Hepatocyte (in vitro differentiated cells): ENCODE results near the gene ITPA. TPM values are rescaled to one million over a fixed set of nuclear protein-coding genes. Genes with fewer than 3 reads are reported as not detected.

ENCODE experiments used
- DNase-seq: peaks from one replicate; pipeline ENCODE4 v3.0.0-alpha.2; 2016; ENCODE audit warnings: low spot score
- H2AFZ ChIP-seq: fragments of 200-600 bp; sonication (generic); 2 replicates; pipeline ENCODE4 v1.6.0; 2016; ENCODE audit warnings: antibody characterized with exemption, mild to moderate bottlenecking
- H3K27ac ChIP-seq: fragments of 200-600 bp; sonication (generic); 2 replicates; pipeline ENCODE4 v1.5.1; 2016; ENCODE audit warnings: mild to moderate bottlenecking
- H3K27me3 ChIP-seq: fragments of 200-600 bp; sonication (generic); 2 replicates; pipeline ENCODE4 v1.6.1; 2016
- H3K36me3 ChIP-seq: fragments of 200-600 bp; sonication (generic); replicated peaks from 2 replicates; pipeline ENCODE4 v1.5.1; 2016; ENCODE audit warnings: low read depth; ENCODE audit not compliant: insufficient read depth
- H3K4me1 ChIP-seq: fragments of 200-600 bp; sonication (generic); 2 replicates; pipeline ENCODE4 v1.5.1; 2016; ENCODE audit warnings: mild to moderate bottlenecking, moderate library complexity; ENCODE audit not compliant: insufficient read depth
- H3K4me2 ChIP-seq: fragments of 200-600 bp; sonication (generic); 2 replicates; pipeline ENCODE4 v1.6.0; 2016
- H3K4me3 ChIP-seq: fragments of 200-600 bp; sonication (generic); 2 replicates; pipeline ENCODE4 v1.5.1; 2016; ENCODE audit warnings: mild to moderate bottlenecking
- H3K79me2 ChIP-seq: fragments of 200-600 bp; sonication (generic); 2 replicates; pipeline ENCODE4 v1.6.0; 2017; ENCODE audit warnings: mild to moderate bottlenecking
- H3K9me2 ChIP-seq: fragments of 200-600 bp; sonication (generic); replicated peaks from 2 replicates; pipeline ENCODE4 v1.6.0; 2017; ENCODE audit warnings: mild to moderate bottlenecking; ENCODE audit not compliant: insufficient read depth
- H3K9me3 ChIP-seq: fragments of 200-600 bp; sonication (generic); 2 replicates; pipeline ENCODE4 v1.5.1; 2016; ENCODE audit warnings: low read depth, mild to moderate bottlenecking
- H4K20me1 ChIP-seq: fragments of 200-600 bp; sonication (generic); 2 replicates; pipeline ENCODE4 v1.6.0; 2016; ENCODE audit warnings: mild to moderate bottlenecking; ENCODE audit not compliant: insufficient read depth, poor library complexity, severe bottlenecking
- EZH2 ChIP-seq: fragments of 200-600 bp; sonication (generic); IDR thresholded peaks from 2 replicates; pipeline ENCODE4 v1.6.1; 2016; ENCODE audit warnings: antibody characterized with exemption, mild to moderate bottlenecking, borderline replicate concordance
- EZH2phosphoT487 ChIP-seq: fragments of 200-600 bp; sonication (generic); IDR thresholded peaks from one replicate; pipeline ENCODE4 v1.6.1; 2018; ENCODE audit warnings: antibody characterized with exemption, mild to moderate bottlenecking, low read depth, moderate library complexity; ENCODE audit not compliant: unreplicated experiment, severe bottlenecking
- WGBS: methylation state at CpG from one replicate; pipeline ENCODE4 v1.1.6; 2016; ENCODE audit warnings: low lambda C conversion rate; ENCODE audit errors: missing lambda C conversion rate; 5-methylcytosine and 5-hydroxymethylcytosine counted together
- polyA plus RNA-seq: library from polyadenylated mRNA; unstranded; fragments of >200 nt; fragmentation: Nextera tagmentation; extraction: Ambion mirVana; gene quantifications from 2 replicates; pipeline ENCODE4 v1.2.1, GENCODE V29; 2016
- total RNA-seq: library from RNA; depleted of rRNA; stranded (reverse); fragments of >200 nt; gene quantifications from 2 replicates; pipeline ENCODE4 v1.2.3, GENCODE V29; 2014
- TF ChIP-seq, protein P1 (sequence below): fragments of 200-600 bp; sonication (generic); IDR thresholded peaks from 2 replicates; pipeline ENCODE4 v1.5.1; 2016; ENCODE audit warnings: antibody characterized with exemption, mild to moderate bottlenecking; ENCODE audit not compliant: poor library complexity

ITPA gene
- total and polyA plus RNA-seq, 2 experiments from 2014 or later: 33.5 to 48.2 TPM

DNA sequence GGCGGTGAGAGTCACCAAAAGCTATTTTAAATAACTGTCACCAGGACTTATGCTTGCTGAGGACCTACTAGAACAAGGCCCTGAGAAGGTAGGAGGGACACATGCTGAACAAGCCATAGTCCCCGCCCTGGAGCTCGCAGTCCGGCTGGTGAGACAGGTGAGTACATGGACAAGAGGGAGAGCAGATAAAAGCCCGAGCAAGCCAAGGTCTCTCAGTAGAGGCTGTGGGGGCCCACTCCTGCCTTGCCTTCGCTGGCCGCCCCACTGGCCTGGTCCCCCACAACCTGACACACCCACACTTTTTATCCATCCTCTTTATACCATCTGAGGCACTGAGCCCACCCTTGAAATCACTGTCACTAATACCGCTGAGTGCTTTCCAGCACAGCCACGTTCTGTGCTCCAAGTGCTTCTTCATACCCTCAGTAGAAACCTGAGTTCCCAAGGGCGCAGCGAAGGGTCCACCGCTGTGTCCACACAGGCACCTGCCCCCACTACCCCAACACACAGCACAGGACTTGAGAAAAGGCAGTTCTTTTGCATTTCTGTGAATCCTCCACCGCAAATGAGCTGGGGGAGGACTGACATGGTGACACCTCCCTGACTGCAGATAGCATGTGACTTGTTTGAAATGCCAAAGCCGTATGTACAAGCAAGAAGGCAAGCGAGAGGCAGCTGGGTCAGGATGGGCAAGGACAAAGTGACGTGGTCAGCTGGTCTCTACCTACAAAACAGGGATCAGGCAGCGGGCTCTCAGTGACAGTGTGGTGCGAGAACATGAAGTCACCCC lies 16.9 kb upstream of the ITPA start:
- Histone ChIP-seq H3K4me3 (no peak overlapping the region), H3K27me3 (no peaks in the 10 kb centered on the region), H3K4me1 (no peaks in the 10 kb centered on the region), H3K9me3 (no peaks in the 10 kb centered on the region), H3K27ac (no peak overlapping the region), H3K4me2 (no peak overlapping the region), H4K20me1 (no peaks in the 10 kb centered on the region), H3K9me2 (no peaks in the 10 kb centered on the region), H2AFZ (no peak overlapping the region), H3K79me2 (no peaks in the 10 kb centered on the region), H3K36me3 (no peaks in the 10 kb centered on the region)
- DNase-seq: no peak
- TF ChIP-seq, protein P1, sequence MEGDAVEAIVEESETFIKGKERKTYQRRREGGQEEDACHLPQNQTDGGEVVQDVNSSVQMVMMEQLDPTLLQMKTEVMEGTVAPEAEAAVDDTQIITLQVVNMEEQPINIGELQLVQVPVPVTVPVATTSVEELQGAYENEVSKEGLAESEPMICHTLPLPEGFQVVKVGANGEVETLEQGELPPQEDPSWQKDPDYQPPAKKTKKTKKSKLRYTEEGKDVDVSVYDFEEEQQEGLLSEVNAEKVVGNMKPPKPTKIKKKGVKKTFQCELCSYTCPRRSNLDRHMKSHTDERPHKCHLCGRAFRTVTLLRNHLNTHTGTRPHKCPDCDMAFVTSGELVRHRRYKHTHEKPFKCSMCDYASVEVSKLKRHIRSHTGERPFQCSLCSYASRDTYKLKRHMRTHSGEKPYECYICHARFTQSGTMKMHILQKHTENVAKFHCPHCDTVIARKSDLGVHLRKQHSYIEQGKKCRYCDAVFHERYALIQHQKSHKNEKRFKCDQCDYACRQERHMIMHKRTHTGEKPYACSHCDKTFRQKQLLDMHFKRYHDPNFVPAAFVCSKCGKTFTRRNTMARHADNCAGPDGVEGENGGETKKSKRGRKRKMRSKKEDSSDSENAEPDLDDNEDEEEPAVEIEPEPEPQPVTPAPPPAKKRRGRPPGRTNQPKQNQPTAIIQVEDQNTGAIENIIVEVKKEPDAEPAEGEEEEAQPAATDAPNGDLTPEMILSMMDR: no peak
- TF ChIP-seq EZH2 (no peak), EZH2phosphoT487 (no peak)
- WGBS: 97% methylated on average over 18 of the region's 18 CpGs

DNA sequence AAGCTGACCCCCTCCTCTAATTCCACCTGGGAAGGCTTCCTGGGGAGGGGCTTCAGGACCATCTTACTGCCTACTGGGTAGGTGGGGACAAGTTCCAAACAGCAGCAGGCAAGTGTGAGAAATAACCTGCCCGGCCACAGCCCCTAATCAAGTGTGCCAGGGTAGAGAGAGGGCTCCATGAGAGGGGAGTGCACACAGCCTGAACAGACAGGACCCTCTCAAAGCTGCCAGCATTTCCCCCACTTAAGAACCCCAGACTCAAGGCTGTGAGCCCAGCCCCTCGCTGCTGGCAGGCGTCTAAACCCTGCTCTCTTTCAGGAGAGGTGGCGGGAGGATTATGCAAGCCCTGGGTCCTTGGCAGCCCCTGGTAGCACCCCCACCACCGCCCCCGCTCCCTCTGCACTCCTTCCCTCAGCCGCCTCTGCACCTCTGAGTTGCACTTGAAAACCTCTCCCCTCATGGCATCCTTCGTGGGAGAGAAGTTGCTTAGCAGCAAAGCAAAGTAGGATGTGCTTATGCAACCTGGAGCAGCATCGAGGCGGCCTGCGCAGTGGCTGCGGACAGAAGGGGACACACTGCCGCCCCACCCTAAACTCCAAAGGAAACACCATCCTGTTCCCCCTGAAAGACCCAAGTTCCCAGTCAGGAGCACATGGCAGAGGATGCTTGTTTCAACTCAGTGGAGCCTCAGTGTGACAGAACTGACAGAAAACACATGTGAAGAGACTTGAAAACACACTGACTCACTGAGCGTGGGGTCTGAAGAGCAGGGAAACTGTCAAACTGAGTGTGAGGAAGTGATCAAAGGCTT lies 15.3 kb upstream of the ITPA start:
- no peaks in the 10 kb centered on the region for H4K20me1 ChIP-seq

DNA sequence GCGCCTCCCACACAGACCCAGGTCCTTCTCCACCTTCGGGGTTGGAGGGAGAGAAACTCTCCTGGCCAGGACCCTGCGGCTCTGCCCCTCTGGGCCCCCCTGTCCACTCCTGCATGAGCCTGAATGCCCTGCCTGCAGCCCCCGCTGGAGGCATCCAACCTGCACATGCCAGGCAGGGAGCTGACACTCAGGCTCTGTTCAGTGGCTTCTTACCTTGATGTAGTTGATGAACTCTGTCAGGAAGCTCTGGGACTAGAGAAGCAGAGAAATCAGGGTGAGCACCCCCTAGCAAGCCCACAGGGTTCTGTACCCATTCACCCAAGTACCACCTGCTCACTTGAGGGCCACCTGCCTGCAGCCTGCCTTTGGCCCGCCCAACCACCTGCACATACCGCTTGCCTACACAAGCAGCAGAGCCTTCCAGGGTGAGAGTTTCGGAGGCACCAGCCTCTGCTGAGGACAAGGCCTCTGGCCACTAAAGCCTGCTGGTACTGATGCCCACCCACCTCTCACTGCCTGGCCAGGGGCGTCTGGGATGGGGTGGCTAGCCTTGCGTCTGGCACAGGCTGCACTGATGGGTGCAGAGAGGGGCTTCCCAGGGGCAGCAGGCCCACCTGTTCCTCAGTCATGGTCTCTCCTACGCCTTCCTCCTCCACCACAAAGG lies 14.5 kb upstream of the ITPA start:
- TF ChIP-seq, protein P1: no peak
- TF ChIP-seq EZH2 (no peak), EZH2phosphoT487 (no peak)
- no peaks in the 10 kb centered on the region for H4K20me1 ChIP-seq
- H3K27ac ChIP-seq: no peak overlapping the region
- no peak for DNase-seq
- H3K9me3 ChIP-seq: no peaks in the 10 kb centered on the region
- no peaks in the 10 kb centered on the region for H3K79me2 ChIP-seq
- no peaks in the 10 kb centered on the region for H3K27me3 ChIP-seq
- H3K4me2 ChIP-seq: no peak overlapping the region
- H3K9me2 ChIP-seq: no peaks in the 10 kb centered on the region
- no peak overlapping the region for H2AFZ ChIP-seq
- no peak overlapping the region for H3K4me3 ChIP-seq
- 95% methylated on average over 10 of the region's 10 CpGs for WGBS
- H3K4me1 ChIP-seq: no peaks in the 10 kb centered on the region
- H3K36me3 ChIP-seq: no peaks in the 10 kb centered on the region

More for the DNA sequence above, 15.3 kb upstream of the ITPA start:
- TF ChIP-seq, protein P1: no peak
- TF ChIP-seq EZH2phosphoT487 (no peak), EZH2 (no peak)
- no peak overlapping the region for H3K27ac ChIP-seq
- WGBS: 94% methylated on average over 10 of the region's 14 CpGs
- H3K9me2 ChIP-seq: no peaks in the 10 kb centered on the region
- DNase-seq: no peak
- H3K4me2 ChIP-seq: no peak overlapping the region
- H3K4me1 ChIP-seq: no peaks in the 10 kb centered on the region
- H3K9me3 ChIP-seq: no peaks in the 10 kb centered on the region
- H3K79me2 ChIP-seq: no peaks in the 10 kb centered on the region
- no peaks in the 10 kb centered on the region for H3K27me3 ChIP-seq
- H3K36me3 ChIP-seq: no peaks in the 10 kb centered on the region
- H2AFZ ChIP-seq: no peak overlapping the region
- no peak overlapping the region for H3K4me3 ChIP-seq
